Sciatic nerve (tissue), 2 donors: ENCODE results near the gene HS2ST1. TPM values are rescaled to one million over a fixed set of nuclear protein-coding genes. Genes with fewer than 3 reads are reported as not detected.

ENCODE experiments used
- ATAC-seq: fragments of 200-7000 bp; cut with Tn5 transposase; one replicate; pipeline ENCODE4 v1.9.1; 2020; ENCODE audit warnings: mild to moderate bottlenecking, moderate library complexity
- DNase-seq: peaks from one replicate; pipeline ENCODE4 v3.0.0-alpha.2; 2020; ENCODE audit warnings: low spot score
- intact Hi-C: fragments of 100-400 bp; cut with DNase I; formaldehyde crosslinking; loops from one replicate; pipeline ENCODE4 v1.14.2; 2022
- total RNA-seq: library from RNA; stranded (reverse); fragmentation: NEBNext Ultra II Directional; extraction: Animal tissue kit (Norgen Biotek cat#: 25700); gene quantifications from one replicate; pipeline ENCODE4 v1.2.1, GENCODE V29; 2021
- donor health status: DM: no; HTN: no; CAD: no.
- donor health status: DM: no; HTN: no; CAD: no.

Gene HS2ST1
- total RNA-seq, 1 donor from 2014 or later = 22.1 TPM

- DNase-seq = no peak
- ATAC-seq = peak; percentile 49
- intact Hi-C loops = no loop called here
These were observed 207.3 kb downstream of the HS2ST1 start for GRCh38 chr1:87121711-87122163.

DNA sequence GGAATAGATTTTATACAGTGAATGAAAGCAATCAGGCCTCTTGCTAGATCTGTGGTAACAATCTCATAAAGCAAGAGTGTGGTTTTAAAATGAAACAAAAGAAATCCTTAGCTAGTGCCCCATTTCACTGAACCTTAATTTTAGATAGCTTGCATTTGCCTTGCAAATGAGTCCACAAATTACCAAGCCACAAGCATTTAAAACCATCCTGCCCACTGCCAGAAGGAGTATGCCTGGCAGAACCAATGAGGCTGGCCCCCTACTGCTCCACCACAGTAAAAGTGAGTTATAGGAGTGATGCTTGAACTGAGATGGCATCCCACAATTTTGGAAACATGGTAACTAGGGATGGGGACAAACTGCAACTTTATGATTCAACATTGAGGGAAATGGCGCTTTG lies 207.8 kb downstream of the HS2ST1 start:
- intact Hi-C loops = no loop called here
- DNase-seq = no peak
- no peak for ATAC-seq

GRCh38 chr1:87123610-87124009 lies 209.2 kb downstream of the HS2ST1 start:
- ATAC-seq (no peak), DNase-seq (no peak)
- intact Hi-C loops = no loop called here

DNA sequence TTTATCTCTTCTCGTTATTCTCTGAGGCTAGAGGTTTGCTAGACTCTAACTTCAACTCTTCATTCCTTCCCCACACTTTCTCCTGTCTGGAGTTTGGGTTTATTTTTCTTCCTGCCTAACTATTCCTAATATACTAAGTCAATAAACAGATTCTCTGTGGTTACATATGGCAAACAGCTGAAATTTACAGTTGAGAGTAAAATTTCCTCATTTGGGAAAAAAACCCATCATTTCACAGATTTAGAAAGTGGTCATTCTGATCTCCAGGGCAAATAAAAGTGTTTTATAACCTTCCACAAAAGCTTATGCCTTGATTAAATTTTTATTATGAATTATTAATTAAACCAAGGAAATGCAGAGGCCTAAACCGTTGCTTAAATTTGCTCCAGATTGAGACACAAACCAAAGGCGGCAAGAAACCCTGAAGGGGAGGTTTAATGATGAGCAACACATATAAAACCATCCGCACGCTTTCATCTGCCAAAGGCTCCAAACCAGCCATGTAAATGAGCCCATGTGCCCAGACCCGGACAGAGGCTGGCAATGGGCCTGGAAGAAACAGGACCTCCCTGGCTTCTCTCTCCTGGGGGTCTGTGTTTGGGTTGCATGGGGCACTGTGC lies 212.6 kb downstream of the HS2ST1 start:
- DNase-seq = no peak

DNA sequence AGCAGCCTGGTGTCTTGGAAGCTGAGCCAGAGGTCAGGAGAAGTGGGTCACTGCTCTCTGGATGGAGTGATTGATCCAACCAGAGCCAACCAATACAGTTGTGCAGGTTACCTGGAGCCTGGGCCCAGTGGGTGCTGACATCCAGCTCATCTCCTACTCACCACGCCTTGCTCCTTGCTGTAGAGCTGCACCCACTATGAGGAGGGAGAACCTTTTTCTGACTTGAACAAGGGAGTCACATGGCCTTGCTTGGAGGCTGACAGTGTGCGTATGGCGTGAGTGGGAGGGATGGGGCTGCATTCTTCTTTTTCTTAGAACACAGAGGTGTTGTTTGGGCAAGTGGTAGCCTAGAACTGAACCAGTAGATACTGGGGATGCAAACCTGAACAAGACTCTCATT lies 213.1 kb downstream of the HS2ST1 start:
- intact Hi-C loops = no loop called here
- DNase-seq (no peak), ATAC-seq (no peak)

More for the DNA sequence above, 212.6 kb downstream of the HS2ST1 start:
- intact Hi-C loops = no loop called here
- ATAC-seq = no peak

DNA sequence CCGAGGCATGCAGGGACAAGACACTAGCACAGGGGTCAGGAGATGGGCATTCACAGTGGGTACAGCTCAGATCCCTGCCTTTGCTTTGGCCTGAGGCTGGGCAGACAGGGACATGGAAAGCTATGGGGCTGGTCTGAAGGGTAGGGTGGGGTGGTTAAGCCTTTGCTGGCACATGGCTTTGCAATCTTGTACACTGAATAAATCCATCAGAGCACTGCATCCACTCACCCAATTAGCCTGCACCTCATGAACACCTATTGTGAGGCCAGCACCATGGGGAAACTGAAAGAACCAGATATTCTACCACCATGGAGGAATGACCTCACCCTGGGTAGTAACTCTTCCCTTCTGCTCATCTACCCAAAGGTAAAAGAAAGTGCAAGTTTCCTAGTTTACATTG lies 214.6 kb downstream of the HS2ST1 start:
- no peak for ATAC-seq
- intact Hi-C loops = no loop called here
- DNase-seq = no peak

DNA sequence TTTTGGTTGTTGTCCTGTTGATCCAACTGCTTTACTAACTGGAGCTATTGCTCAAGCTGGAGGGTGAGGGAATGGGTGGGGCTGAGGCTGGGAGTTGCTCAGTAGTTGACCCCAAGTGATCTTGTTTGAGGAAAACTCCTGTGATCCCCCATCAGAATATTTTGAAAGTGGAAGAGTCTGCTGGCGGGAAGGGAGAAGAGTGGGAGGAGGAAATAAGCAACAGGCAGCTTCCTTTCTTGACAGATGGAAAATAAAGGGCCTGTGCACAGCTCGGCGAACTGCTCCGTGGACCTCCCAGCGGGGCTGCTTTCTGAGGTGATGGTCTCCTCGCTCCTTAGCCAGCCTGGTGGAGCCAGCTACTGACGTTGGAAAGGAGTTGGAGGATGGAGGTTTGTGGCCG lies 215.2 kb downstream of the HS2ST1 start:
- DNase-seq (peak; percentile 69), ATAC-seq (peak; percentile 76)
- intact Hi-C loops = loop anchor here (10.0 kb wide), 1 partner anchor 825 kb away; no protein-coding TSS in a partner anchor

DNA sequence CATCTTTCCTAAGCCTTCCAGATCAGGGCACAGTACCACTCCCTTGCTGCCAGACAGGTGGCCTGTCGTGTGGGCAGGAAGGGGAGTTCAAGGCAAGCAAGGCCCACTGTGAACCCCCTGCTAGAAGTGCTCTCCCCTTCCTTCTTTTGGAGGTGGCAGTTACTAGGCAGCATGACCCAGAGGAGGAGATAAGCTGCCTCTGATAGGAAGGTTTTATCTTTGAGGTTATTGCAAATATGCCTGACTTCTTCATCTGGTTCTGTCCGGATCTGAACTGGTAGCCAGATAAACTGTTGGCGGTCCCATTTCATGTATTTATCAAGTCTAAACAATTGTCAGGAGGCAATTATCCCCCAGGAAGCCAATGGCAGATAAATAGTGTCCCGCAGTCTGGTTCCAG lies 216.0 kb downstream of the HS2ST1 start:
- ATAC-seq (no peak), DNase-seq (no peak)
- intact Hi-C loops = loop anchor here (10.0 kb wide), 1 partner anchor 824 kb away; no protein-coding TSS in a partner anchor

DNA sequence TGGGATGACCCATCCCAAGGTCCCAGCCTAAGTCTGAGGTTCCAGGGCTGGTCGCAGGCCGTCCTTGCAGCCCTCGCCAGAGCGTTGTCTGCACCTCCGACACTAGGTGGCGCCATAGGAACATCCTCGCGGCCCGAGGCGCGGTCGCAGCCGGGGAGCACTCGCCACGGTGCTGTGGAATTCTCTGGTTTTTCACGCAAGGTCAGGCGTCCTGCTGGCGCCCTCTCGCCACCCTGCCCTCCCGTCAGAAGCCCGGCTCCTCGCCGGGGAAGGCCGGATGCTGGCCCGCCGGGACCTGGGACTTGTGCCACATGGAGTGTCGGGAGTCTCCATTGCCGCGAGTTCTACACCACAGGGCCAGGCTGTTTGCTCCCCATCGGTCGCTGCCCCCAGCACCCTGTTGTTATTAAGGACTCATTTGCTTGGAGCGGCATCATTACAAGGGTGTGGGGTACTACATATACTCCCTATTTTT lies 217.4 kb downstream of the HS2ST1 start:
- peak; percentile 91 for ATAC-seq
- intact Hi-C loops = loop anchor here (10.0 kb wide), 1 partner anchor 823 kb away; no protein-coding TSS in a partner anchor
- DNase-seq = peak; percentile 93

GRCh38 chr1:87132284-87132870 lies 217.9 kb downstream of the HS2ST1 start:
- intact Hi-C loops = loop anchor here (10.0 kb wide), 1 partner anchor 822 kb away; no protein-coding TSS in a partner anchor
- DNase-seq (no peak), ATAC-seq (peak; percentile 36)

DNA sequence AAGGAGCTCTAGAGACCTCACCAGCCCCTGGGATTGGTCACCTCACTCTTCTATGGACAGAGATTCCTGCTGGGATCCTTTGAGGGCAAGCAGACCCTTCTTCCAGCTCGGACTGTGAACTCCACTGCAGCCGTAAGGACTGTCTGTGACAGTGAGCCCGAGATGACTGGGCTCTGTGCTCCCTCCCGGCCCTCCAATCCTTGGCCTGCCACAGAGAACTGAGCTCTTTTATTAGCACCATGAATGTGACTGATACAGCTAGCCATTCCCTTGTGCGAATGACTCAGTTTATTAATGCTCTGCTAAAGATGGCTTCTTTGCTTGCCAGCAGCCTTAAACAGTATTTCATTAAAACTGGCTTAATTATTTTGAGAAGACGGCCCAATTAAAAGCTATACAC lies 219.6 kb downstream of the HS2ST1 start:
- intact Hi-C loops = loop anchor here (10.0 kb wide), 1 partner anchor 821 kb away; no protein-coding TSS in a partner anchor
- DNase-seq = no peak
- ATAC-seq = no peak

DNA sequence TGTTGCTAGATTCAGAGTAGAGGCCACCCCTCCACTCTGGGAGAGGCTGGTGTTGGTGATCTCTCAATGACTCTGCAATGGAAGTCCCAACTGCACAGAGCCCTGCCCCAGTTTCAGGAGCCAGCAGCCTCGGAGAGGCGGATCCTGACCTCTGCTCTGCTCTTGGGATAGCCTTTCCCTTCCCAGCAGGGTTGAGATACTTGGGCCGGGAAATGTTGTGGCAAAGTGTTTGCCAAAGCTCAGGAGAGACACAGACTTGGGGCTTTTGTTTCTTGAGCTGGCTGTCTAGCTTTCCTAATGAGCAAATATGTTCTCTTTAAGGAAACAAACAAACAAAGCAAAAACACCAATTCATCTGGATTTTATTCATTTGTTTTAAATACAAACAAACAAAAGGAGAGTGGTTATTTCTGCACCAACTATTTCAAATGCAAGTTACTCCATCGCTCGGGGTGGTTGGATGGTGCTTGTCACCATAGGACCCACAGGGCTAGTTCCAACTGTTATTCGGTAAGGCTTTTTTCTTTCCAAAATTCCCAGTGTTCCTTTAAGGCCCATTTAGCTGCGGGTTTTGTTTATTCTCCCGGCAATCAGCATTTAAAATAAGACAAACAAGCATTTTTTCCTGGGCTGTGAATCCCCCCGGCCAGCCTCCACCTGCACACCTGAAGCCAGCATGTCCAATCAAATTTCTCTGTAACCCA lies 220.3 kb downstream of the HS2ST1 start:
- intact Hi-C loops = loop anchor here (10.0 kb wide), 1 partner anchor 820 kb away; no protein-coding TSS in a partner anchor
- ATAC-seq = peak; percentile 37
- no peak for DNase-seq

DNA sequence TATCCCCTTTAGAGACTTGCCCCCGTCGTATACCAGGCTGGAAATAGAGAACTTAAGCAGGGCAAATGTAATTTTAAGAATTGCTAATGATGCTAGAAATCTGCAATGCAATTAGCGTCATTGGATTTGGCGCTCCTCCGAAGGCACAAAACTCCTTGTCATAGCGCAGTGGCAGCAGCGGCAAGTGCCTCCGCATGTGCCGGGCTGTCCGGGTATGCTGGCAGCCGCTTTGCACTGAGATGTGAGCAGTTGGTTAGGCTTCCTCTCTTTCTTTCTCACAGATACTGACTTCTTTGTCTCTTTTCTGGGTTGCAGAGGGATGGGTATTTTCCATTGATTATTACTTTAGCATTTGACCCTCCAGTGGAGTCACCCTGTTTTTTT lies 220.9 kb downstream of the HS2ST1 start:
- ATAC-seq (no peak), DNase-seq (no peak)
- intact Hi-C loops = loop anchor here (10.0 kb wide), 1 partner anchor 819 kb away; no protein-coding TSS in a partner anchor

DNA sequence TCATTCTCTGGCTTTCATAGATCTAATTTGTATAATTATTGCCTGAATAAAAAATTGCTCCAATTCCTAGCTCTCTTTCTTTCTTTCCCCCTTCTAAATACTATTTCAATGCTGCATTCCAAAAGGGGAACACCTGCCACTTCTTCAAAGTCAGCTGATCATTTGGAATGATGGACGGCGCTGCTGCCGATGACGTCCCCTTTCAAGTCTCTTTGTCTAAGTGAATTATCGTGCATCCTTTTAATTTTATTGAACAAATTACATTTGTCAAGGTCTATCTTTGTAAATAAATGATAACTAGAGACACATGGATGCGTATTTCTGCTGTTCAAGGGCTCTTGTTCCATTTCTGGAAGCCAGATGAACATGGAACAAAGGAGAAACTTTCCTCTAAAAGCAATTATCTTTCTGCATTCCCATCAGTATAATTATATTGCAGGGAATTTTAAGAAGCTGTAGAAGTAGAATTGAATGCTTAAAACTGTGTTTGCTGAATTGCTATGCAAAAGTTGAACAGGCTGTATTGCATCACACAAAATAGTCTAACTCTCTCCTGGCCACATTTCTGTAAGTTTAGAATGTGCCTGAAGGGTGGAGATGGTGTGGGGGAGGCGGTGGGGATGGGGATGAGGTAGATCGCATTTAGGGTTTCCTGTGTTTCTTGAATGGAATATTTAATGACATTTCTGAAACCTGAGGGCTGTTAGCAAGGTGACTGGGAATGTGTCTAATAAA lies 222.3 kb downstream of the HS2ST1 start:
- ATAC-seq = no peak
- intact Hi-C loops = loop anchor here (10.0 kb wide), 1 partner anchor 818 kb away; no protein-coding TSS in a partner anchor
- no peak for DNase-seq

GRCh38 chr1:87137342-87137739 lies 222.9 kb downstream of the HS2ST1 start:
- no peak for DNase-seq
- no peak for ATAC-seq
- intact Hi-C loops = loop anchor here (10.0 kb wide), 1 partner anchor 817 kb away; no protein-coding TSS in a partner anchor

GRCh38 chr1:87140831-87141540 lies 226.6 kb downstream of the HS2ST1 start:
- ATAC-seq (no peak), DNase-seq (no peak)
- intact Hi-C loops = no loop called here

DNA sequence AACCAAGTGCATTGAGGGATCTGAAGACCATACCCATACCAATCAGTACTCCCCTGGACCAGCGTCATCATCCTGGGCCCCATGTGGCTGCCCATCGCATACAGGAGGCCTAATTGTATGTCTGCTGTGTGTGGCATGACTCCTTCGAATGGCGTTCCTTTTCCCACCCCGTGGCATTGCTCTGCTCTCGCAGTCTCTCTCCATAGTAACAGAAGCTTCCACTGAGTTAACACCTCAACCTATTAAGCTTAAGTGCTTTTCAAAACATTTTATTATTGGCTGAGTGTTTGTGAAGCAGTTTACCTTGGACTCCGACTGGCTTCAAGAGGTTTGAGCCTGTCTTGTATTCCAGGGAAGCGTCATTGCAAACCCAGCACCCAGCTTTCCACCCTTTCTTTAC lies 227.1 kb downstream of the HS2ST1 start:
- intact Hi-C loops = no loop called here
- no peak for ATAC-seq
- DNase-seq = no peak

DNA sequence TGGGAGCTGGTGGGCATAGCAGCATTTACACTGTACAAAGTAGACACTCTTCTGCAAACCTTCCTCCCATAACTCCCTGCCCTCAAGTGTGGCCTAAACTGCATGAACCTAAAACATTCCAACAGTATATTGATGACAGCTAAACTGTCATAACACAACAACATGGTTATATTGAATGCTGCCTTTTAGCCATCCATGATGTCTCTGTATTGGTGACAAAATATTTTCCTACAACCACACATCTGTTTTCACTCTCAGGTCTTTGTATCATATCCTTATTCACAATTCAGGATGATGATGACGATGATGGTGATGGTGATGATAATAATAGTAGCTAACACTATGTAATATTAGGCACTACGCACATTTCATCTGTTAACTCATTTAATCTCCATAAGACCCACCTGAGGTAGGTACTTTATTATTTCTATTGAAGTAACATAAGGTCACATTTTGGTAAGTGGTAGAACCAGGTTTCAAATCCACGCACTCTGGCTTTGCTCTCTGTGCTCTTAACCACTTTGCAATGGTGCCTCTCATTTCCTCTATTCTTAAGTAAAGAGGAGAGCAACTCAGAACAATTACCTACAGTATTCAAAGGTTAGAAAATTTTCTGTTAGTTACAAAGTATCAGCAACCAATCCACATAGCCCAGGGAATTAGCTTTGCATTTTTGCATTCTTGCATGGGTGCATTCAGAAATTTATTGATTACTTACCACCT lies 229.1 kb downstream of the HS2ST1 start:
- DNase-seq (no peak), ATAC-seq (no peak)
- intact Hi-C loops = no loop called here
